ENCODE data around the gene ELMO2.
"Not testable (repeated sequence)": the region's sequence is repeated elsewhere in the genome, so short reads cannot be mapped to it uniquely, and the experiment has no call there.

ELMO2 gene

GRCh38 chr20:46402331-46402811 lies 4.0 kb downstream of the ELMO2 start:
- DNase-seq (ENCODE audit: low read depth, low spot score): no peak

DNA sequence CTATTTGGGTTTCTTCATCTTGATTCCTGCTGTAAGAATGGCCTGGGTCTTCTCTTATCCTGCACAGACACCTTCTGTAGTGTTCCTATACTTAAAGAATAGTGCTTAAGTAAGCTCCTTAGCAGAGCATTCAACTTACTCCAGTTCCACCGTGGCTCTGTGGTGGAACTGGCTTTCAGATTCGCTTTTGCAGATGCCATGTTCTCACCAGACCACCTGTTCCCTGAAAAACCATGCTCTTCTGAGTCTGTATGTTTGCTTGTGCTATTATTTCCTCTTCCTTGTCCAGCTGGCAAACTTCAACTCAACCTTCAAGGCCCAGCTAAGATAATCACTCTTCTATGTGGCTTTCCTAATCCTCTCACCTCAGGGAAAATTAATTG lies 4.9 kb downstream of the ELMO2 start:
- no peak for DNase-seq (ENCODE audit: low read depth, low spot score)

GRCh38 chr20:46400828-46401477 lies 5.5 kb downstream of the ELMO2 start:
- no peak for DNase-seq (ENCODE audit: low read depth, low spot score)

DNA sequence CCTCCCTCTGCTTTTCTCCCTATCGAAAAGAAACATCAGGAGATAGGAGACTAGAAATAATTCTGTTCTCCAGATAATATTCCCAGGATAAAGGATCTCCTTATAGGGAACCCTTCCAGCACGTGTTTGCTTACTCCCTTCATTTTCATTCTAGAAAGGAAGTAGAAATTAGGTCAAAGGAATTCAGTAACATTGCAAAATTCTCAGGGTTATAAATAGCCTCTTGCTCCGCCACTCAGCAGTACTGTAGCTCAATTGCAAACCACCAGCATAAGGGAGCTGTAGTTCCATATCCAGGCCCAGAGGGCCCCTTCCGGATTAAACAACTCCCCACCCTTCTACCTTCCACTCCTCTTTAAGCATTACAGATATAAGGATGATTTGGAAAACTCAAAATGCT lies 6.2 kb downstream of the ELMO2 start:
- no peak for DNase-seq (ENCODE audit: low read depth, low spot score)

- no peak for DNase-seq (ENCODE audit: low read depth, low spot score)
Observed at GRCh38 chr20:46399401-46399800, 7.0 kb downstream of the ELMO2 start.

DNA sequence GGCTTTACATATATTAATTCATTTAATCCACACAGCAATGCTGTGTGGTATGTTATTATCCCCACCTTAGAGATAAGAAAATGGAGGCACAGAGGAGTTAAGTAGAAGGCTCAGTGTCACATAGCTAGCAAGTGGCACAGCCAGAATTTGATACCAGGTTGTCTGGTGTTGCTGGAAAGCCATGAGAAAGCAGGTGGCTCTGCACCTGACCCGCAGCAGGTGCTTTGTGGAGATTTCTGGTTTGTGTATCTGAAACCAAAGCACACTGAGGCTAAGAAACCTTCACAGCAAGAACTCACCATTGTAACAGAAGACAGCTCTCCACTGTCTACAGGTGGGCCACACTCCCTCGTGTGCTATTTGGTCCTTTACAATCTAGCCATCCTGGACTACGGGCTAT lies 7.5 kb downstream of the ELMO2 start:
- no peak for DNase-seq (ENCODE audit: low read depth, low spot score)

GRCh38 chr20:46396052-46396740 lies 10.2 kb downstream of the ELMO2 start:
- no peak for DNase-seq (ENCODE audit: low read depth, low spot score)

DNA sequence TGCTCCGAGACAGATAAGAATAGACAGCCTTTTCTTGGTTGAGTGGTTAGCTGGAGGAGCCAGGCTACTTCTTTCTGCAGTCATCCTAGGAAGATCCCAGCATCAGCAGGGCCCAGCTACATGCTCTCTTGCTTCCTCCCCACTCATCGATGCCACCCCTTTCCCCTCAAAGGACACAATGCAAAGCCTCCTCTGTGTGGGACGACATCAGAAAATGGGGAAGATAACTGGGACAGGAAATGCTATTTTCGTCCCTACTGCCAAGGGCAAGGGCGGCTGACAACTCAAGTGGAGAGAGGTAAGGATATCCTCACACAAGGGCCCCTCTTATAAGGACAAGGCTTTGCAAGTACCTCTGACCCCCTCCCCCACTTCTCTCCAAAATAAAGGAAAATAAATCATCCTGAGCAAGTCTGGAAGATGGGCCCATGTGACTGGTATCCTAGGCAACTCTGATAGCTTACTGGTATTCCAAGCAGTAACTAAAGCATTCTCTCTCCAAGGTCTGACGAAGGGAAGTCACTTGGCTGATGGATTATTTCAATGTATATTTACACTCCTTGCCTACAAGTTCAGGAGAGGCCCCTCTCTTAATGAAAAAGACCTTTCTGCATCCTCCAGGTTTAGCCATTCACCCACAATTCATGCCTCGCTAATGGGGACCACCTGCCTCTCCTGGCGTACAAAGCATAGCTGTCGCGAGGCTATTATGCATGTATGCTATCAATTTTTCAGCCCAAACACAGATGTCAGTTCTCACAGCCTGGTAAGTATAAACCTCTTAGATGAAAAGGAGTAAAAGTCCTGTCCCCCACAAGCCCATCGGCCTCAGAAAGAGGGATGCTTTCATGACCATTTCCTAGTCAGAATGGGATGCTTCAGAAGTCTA lies 11.3 kb downstream of the ELMO2 start:
- DNase-seq (ENCODE audit: low read depth, low spot score): no peak

DNA sequence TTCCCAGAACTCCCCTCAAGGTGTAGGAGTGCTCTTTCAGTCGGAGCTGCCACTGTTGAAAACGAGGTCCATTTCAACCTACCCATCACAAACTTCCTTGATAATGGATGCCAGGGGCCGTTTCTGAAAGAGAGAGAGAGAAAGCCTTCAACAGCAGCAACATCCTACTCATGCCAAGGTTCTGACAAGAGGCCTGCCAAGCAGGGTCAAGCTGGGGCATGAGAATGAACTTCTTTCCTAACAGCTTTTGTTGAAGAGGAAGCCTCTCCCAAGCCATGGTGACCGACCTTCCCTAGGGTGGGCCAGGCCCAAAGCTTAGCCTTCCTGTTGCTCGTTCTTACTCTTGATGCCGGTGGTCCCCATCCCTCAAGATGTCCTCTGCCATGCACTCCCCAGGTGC lies 12.4 kb downstream of the ELMO2 start:
- no peak for DNase-seq (ENCODE audit: low read depth, low spot score)

DNA sequence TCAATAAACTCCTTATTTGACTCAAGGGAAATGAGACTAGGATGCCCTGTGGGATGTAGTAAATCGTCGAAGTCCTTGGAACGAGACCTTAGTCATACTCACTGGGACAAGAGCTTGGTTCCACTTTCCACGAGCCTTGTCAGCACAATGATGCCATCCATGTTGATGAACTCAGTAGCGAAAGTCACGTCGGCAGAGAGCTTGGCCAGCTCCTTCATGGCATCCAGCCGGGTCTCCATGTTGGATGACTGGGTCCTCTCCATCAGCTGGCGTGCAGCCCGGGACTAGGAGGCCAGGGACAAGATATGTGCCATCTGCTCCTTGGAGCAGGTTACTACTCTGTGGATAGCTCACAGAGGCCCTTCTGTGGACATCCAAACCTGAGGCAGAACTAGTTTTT lies 17.5 kb downstream of the ELMO2 start:
- no peak for DNase-seq (ENCODE audit: low read depth, low spot score)

DNA sequence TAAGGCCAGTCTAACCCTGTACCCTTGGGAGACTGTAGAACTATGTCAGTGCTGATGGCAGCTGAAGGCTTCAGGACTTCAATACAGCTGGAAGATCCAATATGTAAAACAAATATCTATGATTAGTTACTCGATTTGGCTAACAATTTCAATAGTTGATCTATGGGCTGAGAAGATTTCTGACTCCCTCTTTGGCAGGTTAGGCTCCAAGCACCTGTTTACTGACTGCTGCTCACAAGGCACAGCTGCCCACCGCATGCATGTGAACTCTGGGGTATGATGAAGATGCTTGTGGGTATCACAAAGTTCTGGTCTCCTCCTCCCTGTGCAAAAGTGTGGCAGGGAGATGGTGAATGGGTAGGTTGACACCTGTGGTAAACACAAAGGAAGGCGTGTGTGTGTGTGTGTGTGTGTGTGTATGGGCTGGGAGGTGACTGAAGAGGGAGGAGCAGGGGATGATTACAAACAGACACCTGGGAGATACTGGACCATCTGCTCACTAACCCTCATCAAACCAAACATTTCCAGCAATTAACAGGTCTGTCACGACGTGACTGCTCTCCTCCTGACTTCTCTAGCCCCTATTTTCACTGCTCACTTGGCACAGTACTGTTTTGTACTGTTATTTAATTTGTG lies 18.1 kb downstream of the ELMO2 start:
- no peak for DNase-seq (ENCODE audit: low read depth, low spot score)

GRCh38 chr20:46387054-46387453 lies 19.4 kb downstream of the ELMO2 start:
- not testable (repeated sequence) for DNase-seq (ENCODE audit: low read depth, low spot score)

- no peak for DNase-seq (ENCODE audit: low read depth, low spot score)
Observed at GRCh38 chr20:46378412-46379009, 27.9 kb downstream of the ELMO2 start.

GRCh38 chr20:46377518-46377917 lies 28.9 kb downstream of the ELMO2 start:
- no peak for DNase-seq (ENCODE audit: low read depth, low spot score)

DNA sequence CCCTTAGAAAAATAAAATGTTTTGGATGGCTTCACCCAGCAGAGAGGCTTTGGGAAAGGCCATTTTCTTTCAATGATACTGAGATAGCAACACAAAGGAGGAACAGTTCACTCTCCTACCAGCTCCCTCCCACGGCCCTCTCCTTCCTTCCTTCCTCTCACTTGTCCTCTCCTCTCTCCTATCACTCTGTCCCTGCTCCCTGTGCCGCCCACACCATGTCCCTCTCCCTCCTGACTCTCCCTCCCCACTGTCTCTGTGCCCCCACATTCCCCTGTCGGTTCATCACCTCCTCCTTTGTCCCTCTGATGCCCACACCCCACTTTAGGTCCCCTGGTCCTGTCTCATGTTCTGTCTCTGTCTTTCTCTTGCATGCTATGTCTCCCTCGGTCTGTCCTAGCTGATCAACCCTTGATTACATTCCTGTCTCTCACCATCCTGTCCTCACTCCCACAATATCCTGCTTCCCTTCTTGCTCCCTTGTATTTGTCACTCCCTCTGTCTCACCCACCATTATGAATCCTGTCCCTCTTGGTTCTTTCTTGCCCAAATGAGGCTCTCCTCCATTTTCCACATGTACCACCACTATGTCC lies 30.1 kb downstream of the ELMO2 start:
- no peak for DNase-seq (ENCODE audit: low read depth, low spot score)

- DNase-seq (ENCODE audit: low read depth, low spot score): no peak
Observed at GRCh38 chr20:46375771-46376170, 30.6 kb downstream of the ELMO2 start.

- DNase-seq (ENCODE audit: low read depth, low spot score): no peak
Observed at GRCh38 chr20:46374383-46374782, 32.0 kb downstream of the ELMO2 start.

GRCh38 chr20:46371656-46372055 lies 34.8 kb downstream of the ELMO2 start:
- no peak for DNase-seq (ENCODE audit: low read depth, low spot score)

DNA sequence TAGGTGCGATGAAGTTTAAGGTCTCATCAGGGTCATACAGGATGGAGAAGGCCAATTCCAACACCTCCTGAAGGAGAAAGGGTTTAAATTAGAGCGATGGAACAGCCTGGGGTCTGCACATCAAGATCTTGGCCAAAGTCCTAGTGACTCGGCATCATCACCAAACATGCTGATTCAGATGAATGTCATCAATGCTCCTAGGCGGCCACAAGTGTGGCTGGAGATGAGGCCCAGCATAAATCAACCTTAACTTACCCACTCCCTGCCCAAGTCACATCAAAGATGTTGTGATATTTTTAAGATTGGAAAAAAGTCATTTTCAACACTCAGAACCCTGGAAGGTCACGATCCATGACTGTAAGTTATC lies 37.5 kb downstream of the ELMO2 start:
- DNase-seq (ENCODE audit: low read depth, low spot score): no peak

GRCh38 chr20:46367967-46368901 lies 38.2 kb downstream of the ELMO2 start:
- no peak for DNase-seq (ENCODE audit: low read depth, low spot score)

All from brain pericyte (primary cell).